T47D (cell line): ENCODE measurements around the gene UBE2L5.

ENCODE experiments used
- DNase-seq, 2 experiments: peaks; one replicate each; pipeline versions ENCODE4 v3.0.0 to v3.0.0-alpha.2; 2011 to 2012; ENCODE audit warnings: low read depth in 1 of 2, low spot score in 1 of 2
- JUND ChIP-seq: IDR thresholded peaks from 2 replicates; pipeline ENCODE4 v1.6.1; 2012; ENCODE audit warnings: low read depth
- in situ Hi-C: cut with HindIII; loops from 2 replicates; pipeline ENCODE4 v1.10.0; 2016; ENCODE audit warnings: low sequenced_read_pairs, low pct_unique_long_range_greater_than_20kb

The UBE2L5 gene

DNA sequence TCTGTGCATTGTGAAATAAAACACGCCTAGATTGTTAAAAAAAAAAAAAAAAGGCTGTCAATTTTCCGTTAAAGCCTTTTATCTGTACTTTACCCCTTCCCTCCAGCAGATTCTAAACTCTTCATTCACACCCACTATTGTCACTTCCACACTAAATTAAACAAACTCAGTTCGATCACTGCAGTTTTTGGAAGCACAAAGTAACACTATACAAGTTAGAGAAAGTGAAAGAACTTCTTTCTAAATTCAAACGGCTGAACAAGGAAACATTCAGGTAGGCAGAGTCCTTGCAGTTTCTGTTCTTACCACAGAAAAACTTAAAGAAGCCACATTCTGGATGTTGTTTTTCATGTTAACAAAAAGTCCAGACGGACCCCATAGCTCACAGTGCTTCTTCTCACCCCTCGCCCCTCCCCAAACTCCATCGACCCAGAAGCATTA is 27.5 kb upstream of the UBE2L5 start:
- DNase-seq = no peak
- in situ Hi-C loops = no loop called here

DNA sequence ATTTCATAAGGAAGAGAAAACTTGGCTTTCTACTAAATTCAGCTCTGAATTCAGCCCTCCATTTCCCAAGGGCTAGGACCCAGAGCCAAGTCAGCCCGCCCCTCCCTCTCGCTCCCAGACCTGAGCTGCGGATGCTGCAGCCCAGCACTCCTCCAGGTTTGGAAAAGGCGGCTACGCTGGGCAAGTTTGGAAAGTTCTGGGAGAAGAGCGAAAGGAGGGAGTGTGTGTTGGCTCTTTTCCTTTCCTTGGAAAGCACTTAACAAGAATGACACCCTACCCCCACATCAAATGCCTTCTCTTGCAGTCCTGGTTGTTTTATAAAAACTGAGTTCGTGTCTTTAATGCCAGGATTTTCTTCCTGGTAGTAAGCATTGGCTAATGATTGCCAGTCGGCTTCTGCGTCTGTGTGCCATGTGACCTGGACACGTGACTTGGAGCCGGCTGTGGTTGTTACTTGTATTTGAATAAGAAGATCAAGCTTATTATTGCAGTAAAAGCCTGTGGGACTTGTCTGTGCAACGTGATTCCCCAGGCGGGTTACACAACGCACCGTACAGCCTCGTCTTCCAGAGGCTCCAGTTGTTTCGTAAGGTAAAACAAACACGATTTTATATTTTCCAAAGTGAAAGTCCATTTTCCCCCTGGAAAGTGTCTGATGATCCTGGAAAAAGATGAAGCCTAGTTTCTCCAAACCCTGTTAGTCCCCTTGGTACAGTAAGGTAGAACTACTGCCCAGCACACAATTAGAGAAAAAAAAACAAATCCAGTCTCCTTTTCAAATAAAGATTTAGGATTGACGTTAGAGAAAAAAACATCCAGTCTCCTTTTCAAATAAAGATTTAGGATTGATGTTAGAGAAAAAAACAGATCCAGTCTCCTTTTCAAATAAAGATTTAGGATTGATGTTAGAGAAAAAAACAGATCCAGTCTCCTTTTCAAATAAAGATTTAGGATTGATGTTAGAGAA is 26.8 kb upstream of the UBE2L5 start:
- DNase-seq = peak; percentile 35 to 93
- in situ Hi-C loops = no loop called here
- TF ChIP-seq JUND = no peak

More for the DNA sequence above, 27.5 kb upstream of the UBE2L5 start:
- no peak for TF ChIP-seq JUND

GRCh38 chr13:30396434-30397075 is 25.7 kb upstream of the UBE2L5 start:
- no peak for TF ChIP-seq JUND
- in situ Hi-C loops = no loop called here
- no peak for DNase-seq

GRCh38 chr13:30398601-30399072 is 23.7 kb upstream of the UBE2L5 start:
- no peak for TF ChIP-seq JUND
- no peak for DNase-seq
- in situ Hi-C loops = no loop called here

DNA sequence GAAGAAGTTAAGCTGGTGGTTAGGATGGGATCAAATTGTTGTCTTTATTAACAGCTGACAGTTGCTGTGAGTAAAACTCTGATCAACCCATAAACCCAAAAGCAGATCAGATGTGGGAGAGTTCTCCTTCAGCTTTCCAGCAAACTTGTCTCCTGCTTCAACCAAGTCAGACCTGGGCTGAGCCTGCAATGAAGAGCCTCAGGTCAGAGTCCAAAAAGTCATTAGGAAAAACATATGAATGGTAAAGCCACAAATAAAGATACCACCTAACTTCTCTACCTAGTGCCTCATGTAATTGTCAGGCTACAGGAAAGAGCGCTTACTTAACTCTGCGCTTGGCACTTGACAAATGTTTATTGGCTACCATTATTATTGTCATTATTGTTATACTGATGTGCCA is 21.9 kb upstream of the UBE2L5 start:
- in situ Hi-C loops = no loop called here
- TF ChIP-seq JUND = no peak
- DNase-seq = no peak

- in situ Hi-C loops = no loop called here
- no peak for DNase-seq
- no peak for TF ChIP-seq JUND
Observed at GRCh38 chr13:30401347-30401746, 20.9 kb upstream of the UBE2L5 start.

- in situ Hi-C loops = no loop called here
- peak in 1 of 2 experiments; percentile 82 for DNase-seq
- no peak for TF ChIP-seq JUND
Observed at GRCh38 chr13:30403456-30403855, 18.8 kb upstream of the UBE2L5 start.

GRCh38 chr13:30404207-30404606 is 18.1 kb upstream of the UBE2L5 start:
- no peak for DNase-seq
- in situ Hi-C loops = no loop called here
- no peak for TF ChIP-seq JUND

DNA sequence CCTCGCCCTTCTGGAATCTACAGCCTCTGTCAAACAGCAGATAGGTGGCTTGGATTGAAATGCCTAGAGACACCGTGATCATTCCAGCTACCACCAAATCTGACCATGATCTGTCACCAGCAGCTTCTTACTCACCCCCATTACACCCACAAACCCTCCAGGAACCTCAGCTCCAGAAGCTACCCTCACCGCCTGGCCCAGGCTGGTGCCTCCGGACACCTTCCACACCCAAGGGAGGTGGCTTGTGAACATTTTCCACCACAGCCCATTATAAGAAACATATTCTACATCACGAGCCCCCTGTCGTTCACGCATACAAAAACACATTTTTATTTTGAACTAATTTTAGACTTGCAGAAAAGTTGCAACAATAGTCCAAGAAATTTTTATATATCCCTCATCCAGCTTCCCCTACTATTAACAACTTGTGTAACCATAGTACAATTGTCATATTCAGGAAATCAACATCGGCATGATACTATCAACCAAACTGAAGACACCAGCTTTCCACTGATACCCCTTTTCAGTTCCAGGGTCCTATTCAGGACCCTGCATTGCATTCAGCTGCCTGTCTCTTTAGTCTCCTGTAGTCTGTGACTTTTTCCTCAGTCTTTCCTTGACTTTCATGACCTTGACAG is 15.4 kb upstream of the UBE2L5 start:
- in situ Hi-C loops = no loop called here
- DNase-seq = no peak
- no peak for TF ChIP-seq JUND

DNA sequence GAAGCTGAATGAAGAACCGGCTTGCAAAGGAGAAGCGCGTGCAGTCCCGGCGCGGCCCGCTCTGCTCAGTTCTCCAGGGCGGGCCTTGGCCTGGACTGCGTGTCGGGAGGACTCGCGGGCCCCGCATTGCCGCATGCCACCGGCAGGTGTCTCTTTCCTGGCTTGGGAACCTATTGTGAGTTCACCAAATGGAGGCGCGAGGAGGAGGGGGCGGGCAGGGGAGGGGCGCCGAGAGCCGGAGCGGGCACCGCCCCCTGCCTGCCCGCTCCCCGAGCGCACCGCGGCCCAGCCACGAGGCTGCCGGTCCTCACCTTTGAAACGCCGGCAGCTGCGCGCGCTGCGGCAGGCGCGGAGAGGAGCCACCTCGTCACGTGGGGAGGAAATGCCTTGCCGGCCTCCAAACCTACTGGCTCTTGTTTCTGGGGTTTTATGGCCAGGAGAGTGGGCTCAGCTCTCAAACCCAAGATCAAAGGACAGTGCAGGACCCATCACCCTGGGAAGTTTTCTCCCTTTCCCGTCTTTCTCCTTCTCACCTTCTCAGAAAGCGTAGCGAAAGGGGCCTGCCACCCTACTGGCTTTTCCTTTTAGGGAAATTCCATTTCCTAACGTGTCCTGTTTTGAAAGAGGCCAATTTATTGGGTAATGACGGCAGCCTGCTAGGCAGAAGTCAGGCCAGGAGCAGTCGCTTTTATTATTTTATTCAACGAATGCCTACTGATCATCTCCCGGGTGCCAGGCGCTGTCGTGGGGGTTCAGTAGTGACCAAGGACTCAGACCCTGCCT is 13.8 kb upstream of the UBE2L5 start:
- DNase-seq = peak; percentile 33 to 90
- no peak for TF ChIP-seq JUND
- in situ Hi-C loops = no loop called here

- no peak for TF ChIP-seq JUND
- in situ Hi-C loops = no loop called here
- DNase-seq = no peak
Observed at GRCh38 chr13:30409886-30410704, 12.2 kb upstream of the UBE2L5 start.
